ENCODE data around the gene SLC2A5.

DNA sequence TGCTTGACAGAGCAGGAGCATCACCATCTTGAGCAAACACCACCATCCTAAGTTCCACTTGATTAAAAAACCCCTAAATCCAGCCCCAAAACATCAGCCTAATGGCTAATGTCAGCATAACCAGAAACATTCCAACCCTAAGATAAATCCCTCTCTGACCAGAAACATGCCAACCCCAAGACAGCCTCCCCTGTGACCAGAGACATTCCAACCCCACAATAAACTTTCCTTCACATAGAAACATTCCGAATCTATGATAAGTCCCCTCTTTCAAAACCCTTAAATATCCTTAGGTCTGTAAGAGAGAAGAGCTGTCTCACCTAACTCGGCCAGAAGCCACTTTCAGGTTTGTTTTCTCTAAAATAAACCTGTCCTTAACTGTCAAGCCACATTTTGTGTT is 17.4 kb upstream of the SLC2A5 start:
- TF ChIP-seq, protein P1, sequence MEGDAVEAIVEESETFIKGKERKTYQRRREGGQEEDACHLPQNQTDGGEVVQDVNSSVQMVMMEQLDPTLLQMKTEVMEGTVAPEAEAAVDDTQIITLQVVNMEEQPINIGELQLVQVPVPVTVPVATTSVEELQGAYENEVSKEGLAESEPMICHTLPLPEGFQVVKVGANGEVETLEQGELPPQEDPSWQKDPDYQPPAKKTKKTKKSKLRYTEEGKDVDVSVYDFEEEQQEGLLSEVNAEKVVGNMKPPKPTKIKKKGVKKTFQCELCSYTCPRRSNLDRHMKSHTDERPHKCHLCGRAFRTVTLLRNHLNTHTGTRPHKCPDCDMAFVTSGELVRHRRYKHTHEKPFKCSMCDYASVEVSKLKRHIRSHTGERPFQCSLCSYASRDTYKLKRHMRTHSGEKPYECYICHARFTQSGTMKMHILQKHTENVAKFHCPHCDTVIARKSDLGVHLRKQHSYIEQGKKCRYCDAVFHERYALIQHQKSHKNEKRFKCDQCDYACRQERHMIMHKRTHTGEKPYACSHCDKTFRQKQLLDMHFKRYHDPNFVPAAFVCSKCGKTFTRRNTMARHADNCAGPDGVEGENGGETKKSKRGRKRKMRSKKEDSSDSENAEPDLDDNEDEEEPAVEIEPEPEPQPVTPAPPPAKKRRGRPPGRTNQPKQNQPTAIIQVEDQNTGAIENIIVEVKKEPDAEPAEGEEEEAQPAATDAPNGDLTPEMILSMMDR (IDR thresholded peaks at IDR 0.05; ENCODE audit: insufficient read depth, low read length, poor library complexity, severe bottlenecking): no peak
- TF ChIP-seq EZH2phosphoT487 (conservative IDR thresholded peaks at IDR 0.05; ENCODE audit: low read length): no peak
